Colonic mucosa (tissue), 4 donors: ENCODE results near the gene GALNT10. TPM values are rescaled to one million over a fixed set of nuclear protein-coding genes. Genes with fewer than 3 reads are reported as not detected.

Source experiments
- DNase-seq: peaks from one replicate; pipeline ENCODE4 v3.0.0-alpha.2; 2020
- H3K27ac ChIP-seq: fragments of 200-600 bp; one replicate; pipeline ENCODE4 v1.8.0; 2021
- H3K27me3 ChIP-seq: fragments of 200-600 bp; one replicate; pipeline ENCODE4 v1.8.0; 2021
- H3K36me3 ChIP-seq: fragments of 200-600 bp; one replicate; pipeline ENCODE4 v1.8.0; 2021
- H3K4me1 ChIP-seq: fragments of 200-600 bp; one replicate; pipeline ENCODE4 v1.8.0; 2021; ENCODE audit warnings: mild to moderate bottlenecking
- H3K4me3 ChIP-seq: fragments of 200-600 bp; one replicate; pipeline ENCODE4 v1.8.0; 2021
- H3K9ac ChIP-seq, 2 donors: one replicate each; pipeline ENCODE4 v1.7.0; 2013; ENCODE audit warnings: control low read depth in 2 of 2, low read depth in 2 of 2, low read length in 2 of 2
- H3K9me3 ChIP-seq: fragments of 200-600 bp; one replicate; pipeline ENCODE4 v1.8.0; 2021
- CTCF ChIP-seq: fragments of 200-600 bp; IDR thresholded peaks from one replicate; pipeline ENCODE4 v1.8.0; 2022; ENCODE audit warnings: antibody characterized with exemption, mild to moderate bottlenecking
- intact Hi-C: fragments of 100-400 bp; cut with DNase I; formaldehyde crosslinking; loops from one replicate; pipeline ENCODE4 v1.14.1; 2022
- microRNA-seq: library from miRNA; unstranded; fragments of <30 nt; microRNA quantifications from one replicate; pipeline ENCODE4, GENCODE V29; 2019
- total RNA-seq, 2 donors: library from RNA; stranded (reverse); fragmentation: NEBNext Ultra II Directional in 1 of 2; extraction: Animal tissue kit (Norgen Biotek cat#: 25700) in 1 of 2; gene quantifications; one replicate each; pipeline ENCODE4 v1.2.1, GENCODE V29; 2021
- donor health status: healthy.
- donor health status: DM: no; HTN: no; CAD: no.
- donor health status: DM: no; HTN: no; CAD: no.

The GALNT10 gene
- total RNA-seq, 2 donors from 2014 or later = 40.0 to 46.7 TPM

DNA sequence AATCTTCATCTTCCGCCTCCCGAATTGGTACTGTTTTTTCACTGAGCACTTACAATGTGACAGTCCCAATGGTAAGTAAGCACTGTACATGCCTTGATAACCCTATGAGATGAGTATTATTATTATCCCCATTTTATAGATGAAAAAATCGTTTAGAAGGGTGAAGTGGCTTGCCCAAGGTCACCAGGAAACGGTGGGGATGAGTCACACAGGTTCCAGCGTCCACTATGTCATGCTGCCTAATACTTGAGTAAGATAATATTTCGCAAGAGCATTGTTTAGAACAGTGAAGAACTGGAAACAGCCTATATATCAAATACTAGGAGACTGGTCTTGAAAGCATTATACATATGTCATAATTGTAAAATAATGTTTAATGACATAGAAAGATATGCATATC lies 274.6 kb downstream of the GALNT10 start:
- intact Hi-C loops = no loop called here
- Histone ChIP-seq H3K4me1 (no peaks in the 10 kb centered on the region), H3K27ac (no peak overlapping the region), H3K36me3 (no peaks in the 10 kb centered on the region), H3K9me3 (no peaks in the 10 kb centered on the region), H3K9ac (no peak overlapping the region), H3K27me3 (peaks cover 3% of the 10 kb centered on the region), H3K4me3 (no peak overlapping the region)
- no peak for DNase-seq
- no peak for TF ChIP-seq CTCF

DNA sequence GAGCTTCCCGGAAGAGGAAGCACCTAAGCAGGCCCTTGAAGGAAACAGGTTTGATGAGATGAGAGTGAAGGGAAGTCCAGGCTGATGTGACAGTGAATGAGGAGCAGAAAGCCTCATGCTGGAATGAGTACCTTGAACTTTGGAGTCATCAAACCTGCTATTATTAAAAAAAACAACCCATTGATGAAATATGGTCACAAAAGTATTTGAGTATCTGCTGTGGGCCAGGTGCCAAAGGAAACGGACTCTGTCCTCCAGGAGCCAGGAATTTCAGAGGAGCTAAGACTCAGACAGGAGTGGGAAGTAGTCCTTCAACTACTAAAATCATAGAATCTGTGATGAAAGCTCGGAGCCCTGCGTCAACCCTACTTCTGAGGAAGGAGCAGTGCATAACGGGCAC lies 275.6 kb downstream of the GALNT10 start:
- no peak for DNase-seq
- TF ChIP-seq CTCF = no peak
- no peaks in the 10 kb centered on the region for H3K9me3 ChIP-seq
- peaks cover 12% of the 10 kb centered on the region for H3K27me3 ChIP-seq
- no peak overlapping the region for H3K27ac ChIP-seq
- no peak overlapping the region for H3K4me3 ChIP-seq
- H3K9ac ChIP-seq = no peak overlapping the region
- no peaks in the 10 kb centered on the region for H3K36me3 ChIP-seq
- intact Hi-C loops = loop anchor here (2.0 kb wide), 1 partner anchor 145 kb away; no protein-coding TSS in a partner anchor
- no peaks in the 10 kb centered on the region for H3K4me1 ChIP-seq

DNA sequence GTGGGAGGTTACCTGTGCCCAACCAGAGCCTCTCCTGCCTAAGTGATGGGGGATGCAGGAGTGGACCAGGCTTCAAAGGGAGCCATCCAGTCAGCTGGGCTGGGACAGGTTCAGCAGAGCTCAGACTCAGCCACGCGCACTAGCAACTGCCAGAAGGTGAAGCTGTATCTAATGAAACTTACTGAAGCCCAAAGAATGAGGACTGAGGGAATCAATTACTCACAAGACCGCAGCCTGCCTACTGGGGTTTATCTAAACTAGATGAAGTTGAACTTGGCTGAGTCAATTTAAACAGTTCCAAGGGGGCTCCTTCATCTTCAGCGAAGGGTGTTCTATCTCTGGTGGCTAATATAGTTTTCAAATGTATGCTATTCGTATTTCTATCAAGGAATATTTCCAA lies 276.1 kb downstream of the GALNT10 start:
- DNase-seq = no peak
- H3K4me3 ChIP-seq = no peak overlapping the region
- peaks cover 17% of the 10 kb centered on the region for H3K27me3 ChIP-seq
- H3K4me1 ChIP-seq = no peaks in the 10 kb centered on the region
- H3K27ac ChIP-seq = no peak overlapping the region
- intact Hi-C loops = loop anchor here (2.0 kb wide), 1 partner anchor 144 kb away; no protein-coding TSS in a partner anchor
- TF ChIP-seq CTCF = no peak
- no peak overlapping the region for H3K9ac ChIP-seq
- no peaks in the 10 kb centered on the region for H3K9me3 ChIP-seq
- H3K36me3 ChIP-seq = no peaks in the 10 kb centered on the region

DNA sequence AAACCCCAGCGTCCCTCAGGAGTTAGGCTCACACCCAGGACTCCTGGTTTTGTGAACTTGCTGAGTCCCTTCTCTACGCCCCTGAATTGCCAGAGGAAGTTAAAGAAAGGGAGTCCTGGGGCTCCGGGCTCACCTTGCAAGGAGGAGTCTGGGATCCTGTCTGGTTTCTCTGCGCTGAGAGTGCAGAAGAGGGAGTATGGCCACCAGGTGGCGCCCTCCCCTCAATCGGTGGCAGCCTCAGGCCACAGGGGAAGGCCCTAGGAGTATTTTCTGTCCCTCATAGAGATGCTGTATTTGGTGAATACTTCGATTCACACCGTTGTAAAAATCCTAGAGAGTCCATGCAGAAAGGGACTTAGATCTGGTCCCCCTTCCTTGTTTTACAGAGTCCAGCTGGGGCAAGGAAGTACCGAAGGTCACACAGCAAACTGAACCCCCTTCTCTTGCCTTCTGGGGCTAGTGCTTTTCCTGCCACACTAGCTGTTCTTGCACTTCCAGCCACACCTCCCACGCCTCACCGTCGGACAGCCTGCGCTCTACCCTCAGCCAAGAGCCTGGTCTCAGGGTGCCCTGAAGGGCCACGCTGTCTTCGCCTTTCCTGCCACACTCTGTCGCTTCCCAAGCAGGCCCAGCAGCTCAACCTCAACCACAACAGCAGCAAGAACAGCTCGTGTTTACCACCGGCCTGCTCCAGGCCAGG lies 277.3 kb downstream of the GALNT10 start:
- peak; percentile 92 for TF ChIP-seq CTCF
- Histone ChIP-seq H3K27me3 (peaks cover 28% of the 10 kb centered on the region), H3K27ac (no peak overlapping the region)

GRCh38 chr5:154470137-154470536 lies 279.6 kb downstream of the GALNT10 start:
- Histone ChIP-seq H3K4me1 (no peaks in the 10 kb centered on the region), H3K27me3 (peaks cover 51% of the 10 kb centered on the region), H3K9me3 (no peaks in the 10 kb centered on the region), H3K4me3 (no peak overlapping the region), H3K27ac (no peak overlapping the region), H3K36me3 (no peaks in the 10 kb centered on the region), H3K9ac (no peak overlapping the region)
- no peak for DNase-seq
- intact Hi-C loops = no loop called here
- no peak for TF ChIP-seq CTCF

More for the DNA sequence above, 277.3 kb downstream of the GALNT10 start:
- peak; percentile 79 for DNase-seq
- no peaks in the 10 kb centered on the region for H3K36me3 ChIP-seq
- no peaks in the 10 kb centered on the region for H3K9me3 ChIP-seq
- intact Hi-C loops = loop anchor here (2.0 kb wide), 1 partner anchor 143 kb away; no protein-coding TSS in a partner anchor
- no peaks in the 10 kb centered on the region for H3K4me1 ChIP-seq
- H3K4me3 ChIP-seq = no peak overlapping the region
- no peak overlapping the region for H3K9ac ChIP-seq

Small RNA genes lying within 50 kb of the gene (microRNA-seq; reads per million reads assigned to microRNA genes)
- gene MIR1294 = 15.4 reads per million, percentile 24 among the genes with 10 or more reads in this experiment

Other genes starting within 250 kb of the GALNT10 start
- gene FAM114A2, start 151.8 kb upstream of the GALNT10 start, total RNA-seq = 10 to 100 TPM; 15.8 to 16.0 TPM
- gene MFAP3, start 151.8 kb upstream of the GALNT10 start, total RNA-seq = 10 to 100 TPM; 20.0 to 32.4 TPM